GM23248 (cell line): Measurements from ENCODE around the gene L1CAM. TPM values are rescaled to one million over a fixed set of nuclear protein-coding genes. Genes with fewer than 3 reads are reported as not detected.

ENCODE experiments used
- DNase-seq: peaks from one replicate; pipeline ENCODE4 v3.0.0-alpha.2; 2015
- H2AFZ ChIP-seq: fragments of 200-600 bp; sonication (generic); 2 replicates; pipeline ENCODE4 v1.6.1; 2016; ENCODE audit warnings: antibody characterized with exemption
- H3F3A ChIP-seq: fragments of 200-600 bp; sonication (generic); 2 replicates; pipeline ENCODE4 v1.6.1; 2016; ENCODE audit warnings: mild to moderate bottlenecking, antibody characterized with exemption, mixed run types; ENCODE audit not compliant: insufficient read depth
- H3K27ac ChIP-seq: fragments of 200-600 bp; sonication (generic); 2 replicates; pipeline ENCODE4 v1.5.1; 2016; ENCODE audit warnings: mild to moderate bottlenecking
- H3K27me3 ChIP-seq: fragments of 200-600 bp; sonication (generic); replicated peaks from 2 replicates; pipeline ENCODE4 v1.6.1; 2016; ENCODE audit warnings: mild to moderate bottlenecking; ENCODE audit not compliant: insufficient read depth
- H3K36me3 ChIP-seq: fragments of 200-600 bp; sonication (generic); 2 replicates; pipeline ENCODE4 v1.6.1; 2016; ENCODE audit warnings: low read depth, mild to moderate bottlenecking
- H3K4me1 ChIP-seq: fragments of 200-600 bp; sonication (generic); 2 replicates; pipeline ENCODE4 v1.6.1; 2016; ENCODE audit warnings: mild to moderate bottlenecking; ENCODE audit not compliant: insufficient read depth
- H3K4me2 ChIP-seq: fragments of 200-600 bp; sonication (generic); one replicate; pipeline ENCODE4 v1.6.1; 2016; ENCODE audit warnings: mild to moderate bottlenecking; ENCODE audit not compliant: unreplicated experiment
- H3K4me3 ChIP-seq: fragments of 200-600 bp; sonication (generic); 2 replicates; pipeline ENCODE4 v1.5.1; 2016; ENCODE audit warnings: mild to moderate bottlenecking
- H3K79me2 ChIP-seq: fragments of 200-600 bp; sonication (generic); 2 replicates; pipeline ENCODE4 v1.6.1; 2016; ENCODE audit warnings: mild to moderate bottlenecking; ENCODE audit not compliant: insufficient read depth
- H3K9ac ChIP-seq: fragments of 200-600 bp; sonication (generic); 2 replicates; pipeline ENCODE4 v1.6.1; 2016; ENCODE audit warnings: mild to moderate bottlenecking
- H3K9me2 ChIP-seq: fragments of 200-600 bp; sonication (generic); 2 replicates; pipeline ENCODE4 v1.6.1; 2016; ENCODE audit warnings: mixed run types, mild to moderate bottlenecking, moderate library complexity; ENCODE audit not compliant: insufficient read depth
- H3K9me3 ChIP-seq: fragments of 200-600 bp; sonication (generic); one replicate; pipeline ENCODE4 v1.6.1; 2017; ENCODE audit warnings: low read depth
- H4K20me1 ChIP-seq: fragments of 200-600 bp; sonication (generic); 2 replicates; pipeline ENCODE4 v1.6.0; 2016; ENCODE audit not compliant: insufficient read depth
- EZH2 ChIP-seq: fragments of 200-600 bp; sonication (generic); IDR thresholded peaks from 2 replicates; pipeline ENCODE4 v1.6.1; 2018; ENCODE audit warnings: antibody characterized with exemption, mild to moderate bottlenecking; ENCODE audit not compliant: insufficient read depth, poor library complexity, severe bottlenecking
- EZH2phosphoT487 ChIP-seq: fragments of 200-600 bp; sonication (generic); IDR thresholded peaks from 2 replicates; pipeline ENCODE4 v1.6.1; 2018; ENCODE audit warnings: antibody characterized with exemption, moderate library complexity, mild to moderate bottlenecking, low read depth; ENCODE audit not compliant: insufficient read depth
- WGBS, 2 experiments: methylation state at CpG; one replicate each; pipeline ENCODE4 v1.1.6; 2015 to 2017; ENCODE audit warnings: low lambda C conversion rate in 2 of 2, low coverage in 1 of 2; ENCODE audit errors: missing lambda C conversion rate in 2 of 2; 5-methylcytosine and 5-hydroxymethylcytosine counted together
- in situ Hi-C: fragments of 300-500 bp; cut with MboI; formaldehyde crosslinking; loops from 2 replicates; pipeline ENCODE4 v1.15.0; 2020
- polyA plus RNA-seq: library from polyadenylated mRNA; unstranded; fragments of >200 nt; fragmentation: Nextera tagmentation; extraction: Ambion mirVana; gene quantifications from 2 replicates; pipeline ENCODE4 v1.2.1, GENCODE V29; 2016
- total RNA-seq: library from RNA; depleted of rRNA; stranded (reverse); fragments of >200 nt; shearing (Covaris generic); gene quantifications from 2 replicates; pipeline ENCODE4 v1.2.3, GENCODE V29; 2014

The L1CAM gene
- total and polyA plus RNA-seq, 2 experiments from 2014 or later, result 0.38 to 1.9 TPM

- H3K4me2 ChIP-seq, result no peak overlapping the region
- TF ChIP-seq EZH2, result no peak
- no peak for TF ChIP-seq EZH2phosphoT487
- DNase-seq, result no peak
- no peaks in the 10 kb centered on the region for H3K79me2 ChIP-seq
- H3K9me2 ChIP-seq, result no peaks in the 10 kb centered on the region
- no peaks in the 10 kb centered on the region; the same call in 1 of the 2 replicates for H3K27me3 ChIP-seq
- H3F3A ChIP-seq, result no peaks in the 10 kb centered on the region
- no peaks in the 10 kb centered on the region for H3K4me1 ChIP-seq
- H3K36me3 ChIP-seq, result no peaks in the 10 kb centered on the region
- WGBS, 2 experiments, result 2 to 20% methylated on average over 2 to 27 of the region's 28 CpGs
- no peak overlapping the region for H3K9ac ChIP-seq
- no peak overlapping the region for H2AFZ ChIP-seq
- no peaks in the 10 kb centered on the region for H4K20me1 ChIP-seq
- no peak overlapping the region for H3K27ac ChIP-seq
- in situ Hi-C loops, result no loop called here
- H3K9me3 ChIP-seq, result no peaks in the 10 kb centered on the region
- H3K4me3 ChIP-seq, result no peak overlapping the region
These were observed 6.9 kb downstream of the L1CAM start for GRCh38 chrX:153878969-153879653.

GRCh38 chrX:153878345-153878744 lies 7.6 kb downstream of the L1CAM start:
- Histone ChIP-seq H3K4me3 (no peak overlapping the region), H3K27me3 (no peaks in the 10 kb centered on the region), H3K9me3 (no peaks in the 10 kb centered on the region), H3K36me3 (no peaks in the 10 kb centered on the region), H3K4me1 (no peaks in the 10 kb centered on the region), H3K9ac (no peak overlapping the region), H3K27ac (no peak overlapping the region), H3K79me2 (no peaks in the 10 kb centered on the region), H3K9me2 (no peaks in the 10 kb centered on the region), H3K4me2 (no peak overlapping the region), H4K20me1 (no peaks in the 10 kb centered on the region), H2AFZ (no peak overlapping the region), H3F3A (no peaks in the 10 kb centered on the region)
- no peak for DNase-seq
- in situ Hi-C loops, result no loop called here
- TF ChIP-seq EZH2phosphoT487 (no peak), EZH2 (no peak)
- WGBS, 2 experiments, result 13 to 22% methylated on average over 3 to 5 of the region's 5 CpGs

DNA sequence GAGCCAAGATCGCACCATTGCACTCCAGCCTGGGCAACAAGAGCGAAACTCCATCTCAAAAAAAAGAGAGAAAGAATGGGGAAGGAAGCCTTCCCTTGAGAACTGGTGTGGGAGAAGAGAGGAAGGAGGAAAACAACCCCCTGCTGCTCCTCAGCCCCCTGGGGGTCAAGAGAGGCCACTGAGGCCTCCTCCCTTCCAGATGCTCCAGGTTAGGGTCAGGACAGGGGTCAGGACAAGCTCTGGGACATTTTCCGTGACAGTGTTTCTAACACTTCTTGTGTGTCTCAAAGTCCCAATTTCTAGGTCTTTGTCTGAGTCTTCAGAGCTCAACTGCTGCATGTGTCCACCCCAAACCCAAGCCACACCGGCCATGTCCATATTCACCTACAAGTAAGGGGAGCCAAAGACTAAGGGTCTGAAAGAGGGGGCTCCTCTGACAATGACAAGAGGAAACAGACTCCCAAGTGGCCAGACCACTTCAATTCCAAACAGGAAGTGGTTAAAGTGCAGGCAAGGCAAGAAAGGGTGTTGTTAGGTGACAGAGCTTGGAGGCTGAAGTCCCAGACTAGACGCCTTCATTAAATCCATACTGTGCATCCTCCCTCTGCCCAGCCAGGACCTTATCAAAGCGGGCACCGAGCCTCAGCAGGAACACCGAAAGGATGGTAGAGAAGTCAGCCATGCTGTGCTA lies 8.3 kb downstream of the L1CAM start:
- in situ Hi-C loops, result no loop called here
- no peaks in the 10 kb centered on the region for H3K27me3 ChIP-seq
- no peak overlapping the region for H3K27ac ChIP-seq
- H3K9ac ChIP-seq, result no peak overlapping the region
- no peaks in the 10 kb centered on the region for H3K4me1 ChIP-seq
- no peaks in the 10 kb centered on the region for H3K36me3 ChIP-seq
- no peak for DNase-seq
- H3K9me2 ChIP-seq, result no peaks in the 10 kb centered on the region
- no peak overlapping the region for H3K4me2 ChIP-seq
- H3K9me3 ChIP-seq, result no peaks in the 10 kb centered on the region
- 60 to 80% methylated on average over 6 to 8 of the region's 8 CpGs for WGBS, 2 experiments
- H2AFZ ChIP-seq, result no peak overlapping the region
- TF ChIP-seq EZH2phosphoT487 (no peak), EZH2 (no peak)
- H3K4me3 ChIP-seq, result no peak overlapping the region
- no peaks in the 10 kb centered on the region for H3K79me2 ChIP-seq
- no peaks in the 10 kb centered on the region for H4K20me1 ChIP-seq
- H3F3A ChIP-seq, result no peaks in the 10 kb centered on the region

DNA sequence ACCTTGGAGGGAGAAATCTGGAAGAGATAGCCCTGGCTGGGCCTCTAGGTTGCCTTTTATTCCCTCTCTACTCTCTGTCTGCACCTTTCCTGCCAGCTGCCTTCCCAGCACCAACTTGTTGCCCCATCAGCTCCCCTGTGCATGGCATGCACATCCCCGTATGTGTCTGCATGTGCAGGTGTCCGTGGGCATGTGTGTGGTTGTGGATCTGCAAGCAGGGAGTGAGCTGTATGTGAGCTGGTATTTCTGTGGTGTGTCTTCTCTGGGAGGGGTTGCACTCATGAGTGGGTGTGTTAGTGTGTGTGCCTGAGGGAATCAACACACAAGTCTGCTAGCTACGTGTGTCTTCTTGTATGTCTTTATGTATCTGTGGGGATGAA lies 9.9 kb downstream of the L1CAM start:
- no peaks in the 10 kb centered on the region for H4K20me1 ChIP-seq
- in situ Hi-C loops, result no loop called here
- H3K9ac ChIP-seq, result no peak overlapping the region
- H3K36me3 ChIP-seq, result no peaks in the 10 kb centered on the region
- H3K27me3 ChIP-seq, result no peaks in the 10 kb centered on the region
- H3F3A ChIP-seq, result no peaks in the 10 kb centered on the region
- 0 to 13% methylated on average over 3 of the region's 3 CpGs for WGBS, 2 experiments
- H3K4me1 ChIP-seq, result no peaks in the 10 kb centered on the region
- no peak overlapping the region for H3K4me3 ChIP-seq
- H3K27ac ChIP-seq, result no peak overlapping the region
- no peak overlapping the region for H3K4me2 ChIP-seq
- H3K79me2 ChIP-seq, result no peaks in the 10 kb centered on the region
- H3K9me2 ChIP-seq, result no peaks in the 10 kb centered on the region
- DNase-seq, result no peak
- H2AFZ ChIP-seq, result no peak overlapping the region
- H3K9me3 ChIP-seq, result no peaks in the 10 kb centered on the region
- TF ChIP-seq EZH2 (no peak), EZH2phosphoT487 (no peak)
